ENCODE data around the gene MFGE8. TPM values are rescaled to one million over a fixed set of nuclear protein-coding genes. Genes with fewer than 3 reads are reported as not detected.
"Not testable (repeated sequence)": the region's sequence is repeated elsewhere in the genome, so short reads cannot be mapped to it uniquely, and the experiment has no call there.

Gene MFGE8
- total RNA-seq, 1 experiment from 2014 or later = 254 TPM

DNA sequence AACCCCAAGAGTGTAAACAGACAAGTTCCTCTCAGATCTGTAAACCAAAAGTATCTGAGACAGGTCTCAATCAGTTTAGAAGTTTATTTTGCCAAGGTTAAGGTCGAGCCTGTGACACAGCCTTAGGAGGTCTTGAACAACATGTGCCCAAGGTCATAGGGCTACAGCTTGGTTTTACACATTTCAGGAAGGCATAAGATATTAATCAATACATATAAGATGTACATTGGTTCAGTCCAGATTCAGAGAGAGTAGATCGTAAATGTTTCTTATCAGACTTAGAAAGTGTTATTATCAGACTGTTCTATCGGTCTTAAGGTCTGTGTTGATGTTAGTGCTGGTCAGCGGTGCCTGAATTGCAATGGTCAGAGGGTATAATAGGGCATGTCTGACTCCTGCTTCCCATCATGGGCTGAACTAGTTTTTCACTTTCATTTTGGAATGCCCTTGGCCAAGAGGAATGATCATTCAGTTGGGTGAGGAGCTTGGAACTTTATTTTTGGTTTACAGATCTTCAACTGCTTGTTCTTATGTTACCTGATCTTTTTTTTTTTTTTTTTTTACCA lies 27.0 kb upstream of the MFGE8 start:
- H3K27ac Mint-ChIP-seq (ENCODE audit: low read depth, unreplicated experiment) = no peak overlapping the region
- TF ChIP-seq, protein P1, sequence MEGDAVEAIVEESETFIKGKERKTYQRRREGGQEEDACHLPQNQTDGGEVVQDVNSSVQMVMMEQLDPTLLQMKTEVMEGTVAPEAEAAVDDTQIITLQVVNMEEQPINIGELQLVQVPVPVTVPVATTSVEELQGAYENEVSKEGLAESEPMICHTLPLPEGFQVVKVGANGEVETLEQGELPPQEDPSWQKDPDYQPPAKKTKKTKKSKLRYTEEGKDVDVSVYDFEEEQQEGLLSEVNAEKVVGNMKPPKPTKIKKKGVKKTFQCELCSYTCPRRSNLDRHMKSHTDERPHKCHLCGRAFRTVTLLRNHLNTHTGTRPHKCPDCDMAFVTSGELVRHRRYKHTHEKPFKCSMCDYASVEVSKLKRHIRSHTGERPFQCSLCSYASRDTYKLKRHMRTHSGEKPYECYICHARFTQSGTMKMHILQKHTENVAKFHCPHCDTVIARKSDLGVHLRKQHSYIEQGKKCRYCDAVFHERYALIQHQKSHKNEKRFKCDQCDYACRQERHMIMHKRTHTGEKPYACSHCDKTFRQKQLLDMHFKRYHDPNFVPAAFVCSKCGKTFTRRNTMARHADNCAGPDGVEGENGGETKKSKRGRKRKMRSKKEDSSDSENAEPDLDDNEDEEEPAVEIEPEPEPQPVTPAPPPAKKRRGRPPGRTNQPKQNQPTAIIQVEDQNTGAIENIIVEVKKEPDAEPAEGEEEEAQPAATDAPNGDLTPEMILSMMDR (IDR thresholded peaks at IDR 0.05; ENCODE audit: unreplicated experiment) = no peak
- DNase-seq (ENCODE audit: unreplicated experiment) = no peak
- H3K9me3 Mint-ChIP-seq (ENCODE audit: unreplicated experiment) = no peaks in the 10 kb centered on the region
- intact Hi-C loops (cut with micrococcal nuclease) = no loop called here
- no peaks in the 10 kb centered on the region for H3K27me3 Mint-ChIP-seq (ENCODE audit: insufficient read depth, unreplicated experiment)
- POLR2A ChIA-PET = interaction anchor here (0.6 to 0.8 kb wide), 3 partner anchors 20 to 40 kb away, joined by 3 read pairs; no protein-coding TSS in a partner anchor
- no peaks in the 10 kb centered on the region for H3K4me1 Mint-ChIP-seq (ENCODE audit: insufficient read depth, unreplicated experiment)
- CTCF ChIA-PET = interaction anchor here (0.8 kb wide), 1 partner anchor 58 kb away, joined by 4 read pairs; no protein-coding TSS in a partner anchor
- no peak overlapping the region for H3K4me3 Mint-ChIP-seq (ENCODE audit: unreplicated experiment)
- BruUV-seq (replicated peaks) = no TSS peak
- H3K36me3 Mint-ChIP-seq (ENCODE audit: insufficient read depth, unreplicated experiment) = no peaks in the 10 kb centered on the region

- CTCF ChIA-PET = interaction anchor here (0.7 to 1.8 kb wide), 3 partner anchors 35 to 57 kb away, joined by 3 to 8 read pairs (median 4); no protein-coding TSS in a partner anchor
- POLR2A ChIA-PET = interaction anchor here (0.6 to 0.8 kb wide), 3 partner anchors 19 to 640 kb away, joined by 3 to 4 read pairs (median 3); no protein-coding TSS in a partner anchor
- TF ChIP-seq, protein P1 (IDR thresholded peaks at IDR 0.05; ENCODE audit: unreplicated experiment) = no peak
- no peaks in the 10 kb centered on the region for H3K27me3 Mint-ChIP-seq (ENCODE audit: insufficient read depth, unreplicated experiment)
- H3K36me3 Mint-ChIP-seq (ENCODE audit: insufficient read depth, unreplicated experiment) = no peaks in the 10 kb centered on the region
- no peak for DNase-seq (ENCODE audit: unreplicated experiment)
- no peak overlapping the region for H3K4me3 Mint-ChIP-seq (ENCODE audit: unreplicated experiment)
- no peak overlapping the region for H3K27ac Mint-ChIP-seq (ENCODE audit: low read depth, unreplicated experiment)
- H3K9me3 Mint-ChIP-seq (ENCODE audit: unreplicated experiment) = no peaks in the 10 kb centered on the region
- BruUV-seq (replicated peaks) = no TSS peak
- H3K4me1 Mint-ChIP-seq (ENCODE audit: insufficient read depth, unreplicated experiment) = no peaks in the 10 kb centered on the region
- intact Hi-C loops (cut with micrococcal nuclease) = no loop called here
Measured at GRCh38 chr15:88939486-88939806, 26.3 kb upstream of the MFGE8 start.

DNA sequence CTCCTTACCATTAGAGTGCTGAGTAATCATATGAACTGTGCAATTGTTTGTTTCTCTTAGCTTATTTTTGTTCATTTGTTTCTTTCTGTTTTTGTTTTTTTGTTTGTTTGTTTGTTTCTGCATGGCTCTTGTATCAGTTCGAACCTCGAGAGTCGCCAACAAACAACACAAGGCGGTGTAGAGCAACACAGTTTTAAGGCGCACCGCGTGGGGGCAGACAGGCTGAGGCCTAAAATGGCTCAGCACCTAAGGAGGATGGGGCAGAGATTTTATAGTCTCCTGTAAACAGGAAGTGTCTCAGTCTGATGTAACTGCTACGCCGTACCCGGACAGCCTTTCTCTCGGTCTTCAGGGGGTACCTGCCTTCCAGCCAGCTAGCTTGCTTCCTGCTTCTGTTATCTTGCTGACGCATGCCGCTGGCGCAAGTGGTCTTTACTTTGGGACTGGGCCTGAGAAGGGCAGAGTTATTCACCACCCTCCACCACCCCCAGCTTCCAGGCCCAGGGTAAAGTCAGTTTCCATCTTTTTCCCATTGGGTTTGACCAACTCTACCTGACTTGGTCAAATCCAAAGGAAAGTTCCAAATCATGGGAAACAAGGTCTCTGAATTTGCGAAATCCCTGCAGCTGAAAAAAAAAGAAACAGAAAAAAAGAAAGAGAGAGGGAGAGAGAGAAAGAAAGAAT lies 25.8 kb upstream of the MFGE8 start:
- no peak overlapping the region for H3K4me3 Mint-ChIP-seq (ENCODE audit: unreplicated experiment)
- no peak overlapping the region for H3K27ac Mint-ChIP-seq (ENCODE audit: low read depth, unreplicated experiment)
- no peak for DNase-seq (ENCODE audit: unreplicated experiment)
- H3K27me3 Mint-ChIP-seq (ENCODE audit: insufficient read depth, unreplicated experiment) = no peaks in the 10 kb centered on the region
- no peaks in the 10 kb centered on the region for H3K9me3 Mint-ChIP-seq (ENCODE audit: unreplicated experiment)
- ChIA-PET CTCF (interaction anchor here (0.5 to 1.8 kb wide), 5 partner anchors 22 to 119 kb away, joined by 3 to 8 read pairs (median 4); no protein-coding TSS in a partner anchor), POLR2A (interaction anchor here (0.6 to 1.3 kb wide), 2 partner anchors 15 to 640 kb away, joined by 4 to 5 read pairs; no protein-coding TSS in a partner anchor)
- intact Hi-C loops (cut with micrococcal nuclease) = no loop called here
- TF ChIP-seq, protein P1 (IDR thresholded peaks at IDR 0.05; ENCODE audit: unreplicated experiment) = no peak
- no TSS peak for BruUV-seq (replicated peaks)
- H3K4me1 Mint-ChIP-seq (ENCODE audit: insufficient read depth, unreplicated experiment) = no peaks in the 10 kb centered on the region
- no peaks in the 10 kb centered on the region for H3K36me3 Mint-ChIP-seq (ENCODE audit: insufficient read depth, unreplicated experiment)

- H3K36me3 Mint-ChIP-seq (ENCODE audit: insufficient read depth, unreplicated experiment); BruUV-seq (replicated peaks); H3K27me3 Mint-ChIP-seq (ENCODE audit: insufficient read depth, unreplicated experiment); H3K9me3 Mint-ChIP-seq (ENCODE audit: unreplicated experiment); H3K4me3 Mint-ChIP-seq (ENCODE audit: unreplicated experiment); H3K4me1 Mint-ChIP-seq (ENCODE audit: insufficient read depth, unreplicated experiment); intact Hi-C loops (cut with micrococcal nuclease); POLR2A ChIA-PET; H3K27ac Mint-ChIP-seq (ENCODE audit: low read depth, unreplicated experiment); CTCF ChIA-PET; DNase-seq (ENCODE audit: unreplicated experiment): not testable (repeated sequence)
Measured at GRCh38 chr15:88934449-88934848, 21.3 kb upstream of the MFGE8 start.
